Stimulated activated CD8-positive, alpha-beta memory T cell treated with anti-CD3 and anti-CD28 coated beads, Interleukin-2, amount 100 ng/mL, for 48 hours (primary cell): ENCODE measurements around the gene SEC61B.
"Not testable (repeated sequence)": the region's sequence is repeated elsewhere in the genome, so short reads cannot be mapped to it uniquely, and the experiment has no call there.

Source experiments
- DNase-seq, 2 donors: peaks; one replicate each; pipeline ENCODE4 v3.0.0-alpha.2; 2020; ENCODE audit warnings: low read depth in 2 of 2

The SEC61B gene

DNA sequence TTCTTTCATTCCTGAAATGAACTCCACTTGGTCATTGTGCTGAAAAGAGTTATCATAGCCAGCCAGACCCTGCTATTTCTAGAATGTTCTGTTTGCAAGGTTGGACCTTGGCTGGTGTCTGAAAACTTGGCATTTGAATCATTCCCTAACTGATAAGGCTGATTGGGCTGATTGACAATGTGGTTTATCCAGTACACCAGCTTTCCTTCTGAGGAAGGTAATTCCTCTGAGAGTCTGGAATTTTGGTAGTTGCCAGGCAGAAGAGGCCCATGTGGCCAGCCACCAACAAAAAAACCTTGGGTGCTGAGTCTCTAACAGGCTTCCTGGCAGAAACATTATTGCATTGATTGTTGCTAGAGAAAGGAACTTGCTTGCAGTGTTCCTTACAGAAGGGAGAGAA is 15.3 kb downstream of the SEC61B start:
- DNase-seq: no peak

DNA sequence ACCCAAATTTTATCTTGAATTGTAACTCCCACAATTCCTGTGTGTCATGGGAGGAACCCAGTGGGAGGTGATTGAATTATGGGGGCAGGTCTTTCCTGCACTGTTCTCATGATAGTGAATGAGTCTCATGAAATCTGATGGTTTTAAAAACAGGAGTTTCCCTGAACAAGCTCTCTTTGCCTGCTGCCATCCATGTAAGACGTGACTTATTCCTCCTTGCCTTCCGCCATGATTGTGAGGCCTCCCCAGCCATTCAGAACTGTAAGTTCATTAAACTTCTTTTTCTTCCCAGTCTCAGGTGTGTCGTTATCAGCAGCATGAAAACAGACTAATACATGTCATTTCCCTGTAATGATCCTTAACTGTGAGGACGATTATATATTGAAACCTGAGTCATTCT is 15.8 kb downstream of the SEC61B start:
- DNase-seq: not testable (repeated sequence)

DNA sequence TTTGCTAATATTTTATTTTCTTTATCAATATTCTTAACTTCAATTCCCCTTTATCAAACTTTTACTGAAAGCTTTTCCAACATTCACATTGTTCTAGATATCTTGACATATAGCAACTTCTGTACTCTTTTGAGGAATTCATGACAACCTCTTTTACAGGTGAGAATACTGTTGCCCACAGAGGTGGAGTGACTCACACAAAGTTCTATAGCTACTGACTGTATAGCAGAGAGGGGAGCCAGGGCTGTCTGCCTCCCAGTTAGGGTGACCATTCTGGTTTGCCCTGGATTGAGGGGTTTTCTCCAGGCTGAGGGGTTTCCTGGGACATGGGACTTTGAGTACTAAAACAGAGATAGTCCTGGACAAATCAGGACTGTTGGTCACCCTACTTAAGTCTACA is 16.2 kb downstream of the SEC61B start:
- no peak for DNase-seq

DNA sequence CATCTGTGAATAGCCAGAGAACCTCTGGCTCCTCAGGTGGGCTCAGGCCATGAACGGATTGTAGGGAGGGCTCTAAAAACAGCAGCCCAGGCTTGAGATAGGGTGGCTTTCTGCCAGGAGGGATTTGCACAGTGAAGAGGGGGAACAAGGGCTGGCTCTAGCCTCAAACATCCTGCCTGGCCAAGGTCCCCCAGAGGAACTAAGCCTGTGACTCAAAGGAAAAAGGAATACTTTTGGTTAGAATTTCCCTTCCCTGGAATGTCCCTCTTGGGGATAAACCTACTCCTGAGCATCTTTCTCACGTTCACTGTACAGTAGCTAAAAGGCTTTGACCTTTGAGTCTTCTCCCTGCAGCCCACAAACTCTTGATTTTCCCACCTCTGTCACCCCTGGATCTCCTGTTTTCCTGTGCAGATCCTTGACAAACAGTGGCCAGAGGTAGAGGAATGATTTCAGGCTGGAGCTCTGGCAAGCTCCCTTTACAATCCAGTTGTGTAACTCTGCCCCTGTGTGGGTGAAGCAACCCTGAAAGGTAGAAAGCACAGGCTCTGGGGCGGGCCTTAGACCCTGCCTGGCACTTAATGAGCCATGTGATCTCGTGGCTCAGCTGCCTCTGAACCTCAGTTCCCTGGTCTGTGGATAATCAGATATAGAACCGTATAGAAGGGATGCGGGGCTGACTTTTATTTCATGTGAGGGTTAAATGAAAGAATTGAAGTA is 17.4 kb downstream of the SEC61B start:
- no peak for DNase-seq

DNA sequence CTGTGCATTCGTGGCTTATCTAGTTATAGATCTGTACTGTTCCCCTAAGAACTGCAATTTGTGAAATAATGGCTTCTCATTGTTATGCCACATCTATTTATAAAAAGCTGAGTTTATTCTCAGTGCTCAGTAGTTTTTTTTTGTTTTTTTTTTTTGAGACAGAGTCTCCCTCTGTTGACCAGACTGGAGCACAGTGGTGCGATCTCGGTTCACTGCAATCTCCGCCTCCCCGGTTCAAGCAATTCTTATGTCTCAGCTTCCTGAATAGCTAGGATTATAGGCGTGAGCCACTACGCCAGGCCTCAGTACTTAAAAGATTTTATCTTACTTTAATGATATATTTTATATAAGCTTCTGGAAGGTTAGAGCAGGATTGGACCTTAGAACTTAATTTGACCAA is 19.0 kb downstream of the SEC61B start:
- no peak for DNase-seq

DNA sequence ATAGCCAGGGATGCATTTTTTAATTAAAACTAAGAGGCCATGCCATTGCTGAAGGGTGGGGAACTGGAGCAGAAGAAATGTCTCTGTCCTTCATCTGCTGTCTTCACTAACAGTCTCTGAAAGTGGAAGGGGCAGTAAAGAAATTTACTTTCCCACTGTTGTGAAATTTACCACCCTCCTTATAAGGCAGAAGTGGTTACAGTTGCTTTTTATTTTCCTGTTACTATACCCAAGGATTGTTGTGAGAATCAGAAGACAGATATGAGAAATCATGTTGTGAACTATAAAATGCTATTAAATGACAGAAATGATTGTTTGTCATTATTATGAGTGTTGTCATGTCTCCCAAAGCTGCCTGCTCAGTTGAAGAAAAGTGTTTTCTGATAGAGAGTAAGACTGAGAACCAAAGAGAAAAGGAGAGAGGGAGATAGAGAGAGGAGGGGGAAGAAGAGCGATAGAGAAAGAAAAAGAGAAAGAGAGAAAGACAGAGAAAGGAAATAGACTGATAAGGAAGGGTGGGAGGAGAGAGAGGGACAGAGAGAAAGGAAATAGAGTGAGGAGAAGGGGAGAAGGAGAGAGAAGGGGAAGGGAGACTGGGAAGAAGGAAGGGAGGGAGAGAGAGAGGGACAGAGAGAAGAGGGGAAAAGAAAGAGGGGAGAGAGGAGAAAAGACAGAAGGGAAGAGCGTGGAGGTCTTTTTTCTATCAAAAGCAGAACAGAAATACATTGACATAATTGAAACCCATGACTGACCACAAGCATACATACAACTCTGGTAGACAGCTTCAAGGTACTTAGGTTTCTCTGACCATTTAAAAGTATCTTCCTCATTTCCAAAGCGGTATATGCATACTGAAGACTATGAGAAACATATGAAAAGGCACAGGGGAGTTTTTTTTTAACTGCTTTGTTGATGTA is 22.5 kb downstream of the SEC61B start:
- no peak for DNase-seq

DNA sequence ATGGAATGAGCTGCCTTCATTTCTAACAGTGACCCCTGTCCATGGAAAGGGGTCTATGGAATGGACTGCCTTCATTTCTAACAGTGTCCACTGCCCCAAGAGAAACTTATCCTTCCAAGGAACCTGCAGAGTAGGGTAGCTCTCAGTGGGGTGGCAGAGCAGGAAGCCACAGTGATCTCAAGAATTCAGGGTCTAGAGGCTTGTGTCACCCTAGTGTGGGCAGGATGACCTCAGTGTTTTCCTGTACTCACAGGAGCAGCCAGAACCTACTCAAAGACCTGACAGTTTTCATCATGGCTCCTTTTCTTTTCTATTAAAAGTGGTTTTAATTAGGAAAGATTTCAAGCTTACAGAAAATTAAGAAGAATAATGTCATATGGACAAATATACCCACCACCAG is 27.5 kb downstream of the SEC61B start:
- DNase-seq: no peak

DNA sequence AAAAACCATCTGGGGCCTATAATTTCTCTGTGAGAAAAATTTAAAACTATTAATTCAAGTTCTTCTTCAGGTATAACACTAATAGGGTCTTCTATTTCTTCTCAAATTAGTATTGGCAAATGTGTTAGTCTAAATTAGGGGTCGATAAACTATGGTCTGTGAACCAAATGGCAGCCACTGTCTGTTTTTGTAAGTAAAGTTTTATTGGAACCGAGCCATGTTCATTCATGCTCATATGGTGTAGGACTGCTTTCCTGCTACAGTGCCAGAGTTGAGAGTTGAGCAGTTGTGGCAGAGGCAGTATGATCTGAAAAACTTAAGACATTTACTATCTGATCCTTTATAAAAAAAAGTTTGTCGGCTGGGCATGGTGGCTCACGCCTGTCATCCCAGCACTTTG is 29.1 kb downstream of the SEC61B start:
- no peak for DNase-seq

DNA sequence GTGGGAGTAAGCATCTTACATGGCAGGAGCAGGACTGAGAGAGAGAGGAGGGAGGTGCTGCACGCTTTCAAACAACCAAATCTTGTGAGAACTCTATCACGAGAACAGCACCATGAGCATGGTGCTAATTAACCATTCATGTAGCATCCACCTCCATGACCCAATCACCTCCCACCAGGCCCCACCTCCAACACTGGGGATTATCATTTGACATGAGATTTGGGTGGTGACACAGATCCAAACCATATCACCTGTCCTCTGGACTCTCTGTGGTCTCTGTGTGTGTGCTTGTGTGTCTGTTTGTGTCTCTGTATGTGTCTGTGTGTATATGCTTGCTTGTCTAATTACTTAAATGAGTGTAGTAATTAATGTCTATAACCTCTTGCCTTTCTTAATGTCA is 31.1 kb downstream of the SEC61B start:
- DNase-seq: peak in 1 of 2 donors; percentile 31

DNA sequence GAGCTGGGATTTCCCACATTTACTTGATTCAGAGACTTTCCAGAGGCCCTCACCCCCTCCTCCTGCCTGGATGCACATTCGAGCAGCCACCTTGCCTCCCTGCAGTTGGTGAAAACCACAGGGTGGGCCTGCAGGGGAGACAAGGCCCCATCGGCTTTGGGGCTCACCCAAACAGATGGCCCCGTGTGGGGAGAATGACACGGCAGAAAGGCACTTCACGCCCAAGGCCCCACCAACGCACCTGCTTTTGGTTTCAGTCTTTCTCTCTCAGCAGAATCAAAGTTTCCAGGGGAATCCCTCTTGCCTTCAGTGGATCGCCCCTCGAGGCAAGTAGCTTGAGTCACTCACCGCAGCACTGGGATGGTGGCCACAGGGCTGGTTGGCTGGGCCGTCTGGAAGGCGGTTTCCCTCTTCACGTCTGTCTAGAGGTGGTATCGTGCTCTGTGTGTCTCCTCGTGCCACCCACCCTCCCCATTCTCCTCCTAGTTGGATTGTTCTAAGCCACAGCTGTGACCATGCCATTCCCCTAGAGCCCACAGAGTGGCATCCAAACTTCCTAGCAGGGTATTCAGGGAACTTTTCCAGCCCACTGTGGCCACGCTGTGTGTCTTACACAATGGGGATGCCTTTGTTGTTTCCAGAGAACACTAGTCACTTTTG is 31.8 kb downstream of the SEC61B start:
- peak; percentile 77 to 88 for DNase-seq

DNA sequence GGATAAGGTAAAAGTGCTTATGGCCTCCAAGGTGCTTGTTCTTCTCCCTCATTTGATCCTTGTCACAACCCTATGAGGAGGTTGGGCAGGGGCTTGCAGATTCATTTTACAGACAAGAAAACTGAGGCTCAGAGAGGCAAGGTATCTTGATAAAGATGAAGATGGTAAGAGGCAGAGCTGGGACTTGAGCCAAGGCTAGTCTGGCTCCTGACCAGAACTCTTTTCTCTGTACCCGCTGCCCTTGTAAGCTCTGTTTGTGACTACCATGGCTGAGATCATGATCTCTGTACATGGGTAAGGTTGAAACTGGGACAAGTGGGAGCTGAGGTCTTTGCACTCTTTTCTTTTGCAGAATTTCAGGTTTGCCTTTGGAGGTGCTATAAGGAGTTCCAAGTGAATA is 33.6 kb downstream of the SEC61B start:
- DNase-seq: no peak

DNA sequence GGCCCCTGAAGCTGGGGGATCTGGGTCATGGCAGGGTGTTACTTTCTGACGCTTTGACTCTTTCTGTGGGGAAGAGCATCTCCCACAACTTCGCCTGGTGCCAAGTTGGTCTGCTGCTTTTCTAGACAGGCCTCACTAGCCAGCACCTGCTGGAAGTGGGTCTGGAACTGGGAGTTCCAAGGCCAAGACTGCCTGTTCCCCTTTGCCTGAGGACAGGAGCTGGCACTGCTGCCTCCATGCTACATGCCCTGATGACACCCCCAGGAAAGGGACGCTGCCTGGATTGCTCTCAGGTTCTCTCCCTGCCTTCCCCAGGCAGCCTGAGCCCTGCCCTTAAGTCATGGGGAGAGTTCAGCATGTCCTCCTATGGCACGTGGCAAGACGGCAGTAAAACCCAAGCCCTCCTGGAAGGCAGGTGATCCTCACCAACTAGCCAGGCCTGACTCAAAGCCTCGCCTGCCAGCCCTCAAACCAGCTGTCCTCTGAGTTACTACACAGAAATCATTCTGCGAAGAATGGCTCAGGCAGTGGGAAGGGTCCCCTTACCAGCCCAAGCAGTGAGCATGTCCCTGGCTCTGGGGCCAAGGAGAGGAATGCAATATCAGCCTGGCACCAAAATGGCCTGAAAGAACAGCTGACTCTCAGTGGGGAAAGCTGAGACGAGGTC is 35.8 kb downstream of the SEC61B start:
- no peak for DNase-seq

DNA sequence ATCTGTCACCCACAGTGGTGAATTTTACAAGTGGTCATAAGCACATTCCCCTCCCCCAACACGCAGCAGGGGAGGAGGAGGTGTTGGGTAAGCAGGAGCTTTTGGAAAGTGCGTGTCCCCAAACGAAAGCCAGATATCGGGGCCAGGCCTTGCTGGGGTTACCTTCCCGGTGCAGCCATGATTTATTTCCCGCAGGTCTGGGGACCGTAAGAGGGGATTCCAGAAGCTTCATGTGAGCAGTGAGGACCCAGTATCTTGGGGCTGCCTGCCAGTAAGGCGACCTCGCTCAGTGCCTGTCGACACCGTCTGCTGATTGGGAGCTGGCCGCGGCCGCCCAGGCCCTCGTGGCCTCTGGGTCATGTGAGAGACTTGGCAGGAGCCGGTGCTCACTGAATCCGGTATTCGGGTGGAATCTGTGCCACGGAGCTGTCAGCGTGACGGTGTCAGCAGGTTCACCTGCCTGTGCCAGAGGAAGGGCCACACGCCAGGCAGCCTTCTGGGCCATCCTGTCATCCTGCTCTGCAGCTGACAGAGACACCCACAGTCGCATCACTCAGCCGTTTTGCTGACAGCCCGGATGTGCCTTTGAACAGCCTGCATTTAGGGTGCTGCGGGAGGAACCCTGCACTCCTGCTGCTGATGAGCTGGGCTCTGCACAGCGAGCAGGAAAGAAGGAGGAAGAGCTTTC is 37.3 kb downstream of the SEC61B start:
- no peak for DNase-seq

DNA sequence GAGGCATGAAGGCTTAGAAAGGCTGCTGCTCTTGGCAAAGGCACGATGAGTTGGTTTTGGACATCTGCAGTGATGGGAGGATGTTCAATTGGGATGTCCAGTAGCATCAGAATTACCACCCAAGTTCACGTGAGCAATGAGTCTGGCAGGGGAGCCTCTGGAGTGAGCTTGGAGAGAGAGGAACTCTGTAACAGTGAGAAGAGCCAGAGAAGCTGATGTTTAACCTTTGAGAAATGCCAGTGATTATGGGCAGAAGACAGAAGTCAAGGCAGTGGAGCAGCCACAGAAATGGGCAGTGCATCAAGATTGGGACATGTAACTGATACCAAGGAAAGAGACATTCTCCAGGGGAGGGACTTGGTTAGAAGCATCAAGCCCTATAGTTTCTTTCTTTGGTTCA is 39.8 kb downstream of the SEC61B start:
- DNase-seq: no peak

DNA sequence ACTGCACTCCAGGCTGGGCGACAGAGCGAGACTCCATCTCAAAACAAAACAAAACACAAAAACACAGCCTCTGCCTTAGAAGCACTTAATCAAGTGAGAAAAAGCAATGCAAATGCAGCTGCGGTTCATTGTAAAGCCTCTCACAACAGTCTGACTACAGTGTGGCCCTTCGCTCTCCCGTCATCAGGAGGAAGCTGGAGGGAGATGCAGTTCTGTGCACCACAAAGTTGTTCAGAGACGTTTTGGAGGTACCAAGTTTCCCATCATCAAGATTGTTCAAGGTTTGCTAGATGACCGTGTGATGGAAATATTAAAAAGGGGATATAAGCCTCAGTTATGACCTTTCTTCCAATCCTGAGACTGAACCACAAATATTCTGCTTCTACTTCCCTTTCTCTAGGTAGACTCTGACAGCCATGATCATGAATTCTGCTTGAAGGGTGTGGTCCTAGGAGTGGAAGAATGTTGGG is 40.9 kb downstream of the SEC61B start:
- no peak for DNase-seq

DNA sequence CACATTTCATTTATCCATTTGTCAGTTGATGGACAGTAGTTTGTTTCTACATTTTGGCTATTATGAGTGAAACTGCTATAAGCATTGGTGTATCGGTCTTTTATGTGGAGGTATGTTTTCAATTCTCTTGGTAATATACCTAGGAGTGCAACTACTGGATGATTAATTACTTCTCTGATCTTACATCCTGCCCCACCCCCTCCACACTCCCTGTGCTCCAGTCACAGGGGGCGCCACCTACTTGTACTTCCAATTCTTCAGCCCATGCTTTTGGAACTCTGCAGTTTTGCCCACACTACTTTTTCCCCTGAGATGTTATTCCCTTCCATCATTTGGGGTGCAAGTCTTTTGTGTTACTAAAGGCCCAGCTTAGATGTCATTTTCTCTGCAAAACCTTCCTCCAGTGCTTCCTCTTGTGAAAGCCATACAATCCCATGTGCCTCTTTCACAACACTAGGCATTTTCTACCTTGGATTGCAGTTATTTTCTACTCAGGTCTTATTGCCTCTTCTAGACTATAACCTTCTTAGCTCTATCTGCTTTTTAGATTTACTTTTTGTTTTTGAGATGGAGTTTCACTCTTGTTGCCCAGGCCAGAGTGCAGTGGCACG is 42.1 kb downstream of the SEC61B start:
- DNase-seq: no peak

DNA sequence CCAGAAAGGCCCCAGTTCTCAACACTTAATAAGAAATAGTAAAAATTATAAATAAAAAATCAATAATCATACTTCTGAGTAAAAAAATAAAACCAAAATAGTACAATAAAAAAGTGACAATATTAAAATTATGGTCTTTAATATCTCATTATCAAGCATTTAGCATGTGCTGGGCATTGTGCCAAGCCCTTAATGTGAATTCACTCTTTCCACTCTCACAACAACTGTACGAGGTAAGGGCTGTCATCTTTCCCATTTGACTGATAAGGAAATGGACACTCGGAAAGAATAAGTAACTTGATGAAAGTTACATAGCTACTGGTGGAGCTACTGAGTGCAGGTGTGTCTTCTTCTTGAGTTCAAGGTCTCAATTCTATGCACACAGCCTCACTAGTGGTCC is 43.6 kb downstream of the SEC61B start:
- no peak for DNase-seq

DNA sequence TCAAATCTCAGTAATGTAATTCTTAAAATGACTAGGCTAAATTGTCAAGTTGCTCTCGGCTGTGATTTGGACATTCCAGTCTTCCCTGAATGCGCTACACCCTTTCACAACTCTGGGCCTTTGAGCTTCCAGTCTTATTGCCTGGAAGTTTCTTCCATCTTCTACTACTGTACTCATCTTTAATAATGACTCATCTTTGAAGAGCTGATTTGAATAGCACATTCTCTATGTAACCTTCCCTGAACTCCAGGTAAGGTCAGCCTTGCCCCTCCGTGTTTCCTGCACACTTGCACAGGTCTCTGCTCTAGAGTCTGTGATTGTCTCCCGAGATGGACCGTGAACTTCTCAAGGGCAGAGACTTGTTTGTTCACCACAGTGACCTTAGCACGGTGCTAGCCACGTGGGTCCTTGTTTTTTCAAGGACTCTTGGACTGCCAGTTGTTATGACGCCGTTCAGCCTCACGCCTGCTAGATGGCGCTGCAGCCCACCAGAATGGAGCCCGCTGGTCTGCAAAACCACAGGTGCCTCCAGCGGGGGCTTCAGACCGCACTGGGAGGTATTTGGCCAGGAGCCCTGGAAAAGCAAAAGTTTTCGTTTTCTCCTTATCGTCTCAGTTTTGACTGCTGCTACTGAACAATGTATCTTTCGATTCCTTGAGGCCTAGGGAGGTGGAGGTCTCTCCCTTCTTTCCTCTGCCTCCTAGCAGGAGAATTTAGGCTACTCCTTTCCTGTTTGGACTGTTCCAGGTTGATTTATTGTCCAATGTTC is 44.4 kb downstream of the SEC61B start:
- peak; percentile 59 to 60 for DNase-seq

DNA sequence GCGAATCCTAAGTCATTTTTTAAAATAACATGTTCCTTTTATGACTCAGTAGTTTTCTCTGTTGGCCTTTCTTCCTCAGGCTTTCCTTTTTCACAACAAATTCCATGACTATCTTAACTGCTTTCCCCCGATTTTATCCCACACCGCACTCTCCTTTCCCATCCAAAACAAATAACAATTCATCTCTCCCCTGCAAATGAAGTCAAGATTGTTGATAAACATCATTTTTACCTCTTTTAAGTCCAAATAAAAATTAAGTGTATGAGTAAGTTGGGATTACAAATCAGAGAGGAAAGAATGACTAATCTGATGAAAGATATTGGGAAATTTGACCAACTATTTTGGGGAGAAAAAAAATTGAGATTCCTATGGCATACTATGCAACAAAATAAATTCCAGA is 47.3 kb downstream of the SEC61B start:
- DNase-seq: no peak

DNA sequence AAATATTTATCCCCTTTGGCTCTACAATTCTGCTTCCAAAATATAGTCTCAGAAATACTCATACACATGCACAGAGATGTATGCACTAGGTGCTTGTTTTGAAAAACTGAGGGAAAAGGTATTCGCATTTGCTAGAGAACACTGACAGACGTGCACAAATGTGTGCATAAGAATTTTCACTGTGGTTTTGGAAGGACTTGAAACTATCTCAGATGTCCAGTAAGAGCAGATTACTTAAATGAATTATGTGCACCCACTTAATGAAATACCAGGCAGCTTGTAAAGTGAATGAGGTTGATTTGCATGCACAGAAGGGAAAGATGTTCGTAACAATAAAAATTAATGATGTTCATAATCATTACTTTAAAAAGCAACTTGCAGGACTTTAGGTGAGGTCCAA is 48.4 kb downstream of the SEC61B start:
- DNase-seq: no peak
